Measurements from ENCODE around the gene DIAPH2.
"Not testable (repeated sequence)": the region's sequence is repeated elsewhere in the genome, so short reads cannot be mapped to it uniquely, and the experiment has no call there.

DIAPH2 gene

DNA sequence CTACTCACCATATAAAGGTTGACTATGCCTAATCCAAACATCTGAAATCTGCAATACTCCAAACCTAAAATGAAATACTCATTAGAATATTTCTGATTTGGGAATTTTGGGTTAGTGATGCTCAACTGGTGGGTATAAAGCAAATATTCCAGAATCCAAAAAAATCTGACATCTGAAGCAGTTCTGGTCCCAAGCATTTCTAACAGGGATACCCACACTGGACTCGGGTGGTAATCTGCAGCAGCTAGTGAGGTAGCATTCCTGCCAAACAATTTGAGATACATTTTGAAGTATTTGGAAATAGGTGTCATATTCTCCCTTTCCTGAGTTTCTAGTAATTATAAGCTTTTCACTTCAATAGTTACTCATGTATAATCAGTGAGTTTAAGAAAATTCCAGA lies 149.5 kb downstream of the DIAPH2 start:
- no peak for DNase-seq

DNA sequence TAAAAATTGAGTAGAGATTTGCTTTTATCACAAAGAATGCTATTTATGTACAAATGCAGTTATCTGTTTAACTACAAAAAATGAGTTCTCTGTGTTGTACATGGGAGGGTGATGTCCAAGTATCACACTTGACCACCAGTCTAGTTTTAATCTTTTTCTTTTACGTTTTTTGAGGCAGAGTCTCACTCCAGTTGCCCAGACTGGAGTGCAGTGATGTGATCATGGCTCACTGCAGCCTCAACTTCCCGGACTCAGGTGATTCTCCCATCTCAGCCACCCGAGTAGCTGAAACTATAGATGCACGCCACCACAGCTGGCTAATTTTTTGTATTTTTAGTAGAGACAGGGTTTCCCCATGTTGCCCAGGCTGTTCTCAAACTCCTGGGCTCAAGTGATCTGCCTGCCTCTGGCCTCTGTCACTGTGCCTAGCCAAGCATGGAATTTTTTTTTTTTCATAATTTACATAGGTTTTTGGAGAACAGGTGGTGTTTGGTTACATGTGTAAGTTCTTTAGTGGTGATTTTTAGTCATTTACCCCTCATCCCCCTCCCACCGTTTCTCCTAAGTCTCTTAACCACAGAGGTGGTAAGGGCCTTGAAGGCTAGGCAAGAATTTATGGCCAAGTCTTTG lies 151.1 kb downstream of the DIAPH2 start:
- no peak for DNase-seq

DNA sequence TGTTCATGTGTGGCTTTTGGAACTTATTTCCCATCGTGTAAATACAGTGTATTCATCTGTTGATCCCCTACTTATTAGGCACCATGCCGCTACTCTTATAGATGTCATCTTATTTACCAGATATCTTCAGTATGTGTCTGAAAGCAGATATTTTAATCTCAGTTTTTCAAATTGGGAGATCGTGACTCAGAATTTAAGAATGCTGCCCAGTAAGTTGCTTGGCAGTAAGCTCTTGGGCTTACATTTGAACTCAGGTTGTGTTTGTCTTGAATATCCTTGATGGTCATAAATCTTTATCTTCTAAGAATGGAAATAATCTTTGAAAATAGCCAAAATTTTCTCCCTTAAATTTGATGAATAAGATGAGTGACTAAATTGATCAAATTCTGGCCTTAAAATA lies 153.2 kb downstream of the DIAPH2 start:
- DNase-seq: no peak

- no peak for DNase-seq
These were observed 153.9 kb downstream of the DIAPH2 start for GRCh38 chrX:96838537-96838936.

GRCh38 chrX:96841325-96841724 lies 156.7 kb downstream of the DIAPH2 start:
- DNase-seq: no peak

- not testable (repeated sequence) for DNase-seq
These were observed 157.2 kb downstream of the DIAPH2 start for GRCh38 chrX:96841866-96842265.

DNA sequence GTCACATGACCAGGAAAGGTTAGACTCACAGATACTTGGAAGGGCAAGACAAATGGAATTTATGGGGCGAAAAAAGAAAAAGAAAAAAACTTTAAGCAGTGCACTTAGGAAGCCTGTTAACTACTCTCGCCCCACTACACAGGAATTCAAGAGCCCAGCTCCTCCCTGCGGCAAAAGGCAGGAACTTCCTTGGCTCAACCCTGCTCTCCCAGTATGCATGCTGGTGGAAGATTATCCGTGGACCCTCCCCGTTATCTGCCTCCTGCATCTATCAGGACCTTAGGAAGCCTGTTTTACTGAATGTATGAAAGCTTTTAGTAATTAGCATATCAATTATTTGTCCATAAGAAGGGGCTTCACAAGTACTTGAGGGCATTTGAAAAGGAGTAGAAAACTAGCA lies 158.9 kb downstream of the DIAPH2 start:
- no peak for DNase-seq

GRCh38 chrX:96846841-96847240 lies 162.2 kb downstream of the DIAPH2 start:
- no peak for DNase-seq

DNA sequence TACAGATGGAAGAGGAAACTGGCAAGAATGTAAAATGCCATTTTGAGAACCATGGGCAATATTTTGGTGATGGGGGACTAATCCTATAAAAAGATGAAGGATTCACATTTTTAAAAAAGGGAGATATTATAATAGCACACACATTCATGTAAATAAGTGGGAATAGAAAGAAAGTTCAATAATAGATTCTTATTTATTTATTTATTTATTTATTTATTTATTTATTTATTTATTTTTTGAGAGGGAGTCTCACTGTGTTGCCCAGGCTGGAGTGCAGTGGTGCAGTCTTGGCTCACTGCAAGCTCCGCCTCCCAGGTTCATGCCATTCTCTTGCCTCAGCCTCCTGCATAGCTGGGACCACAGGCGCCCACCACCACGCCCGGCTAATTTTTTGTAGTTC lies 174.8 kb downstream of the DIAPH2 start:
- not testable (repeated sequence) for DNase-seq

- DNase-seq: no peak
These were observed 176.6 kb downstream of the DIAPH2 start for GRCh38 chrX:96861218-96861617.

GRCh38 chrX:96861661-96862060 lies 177.0 kb downstream of the DIAPH2 start:
- DNase-seq: no peak

GRCh38 chrX:96883608-96884007 lies 199.0 kb downstream of the DIAPH2 start, which contains the start of gene RPA4:
Gene RPA4, plus strand, starts transcription at chrX:96883908. Its CDS starts 403 bp downstream, at chrX:96884311.
- DNase-seq: no peak

GRCh38 chrX:96884027-96884426 lies 199.4 kb downstream of the DIAPH2 start:
- DNase-seq: no peak

- no peak for DNase-seq
These were observed 205.1 kb downstream of the DIAPH2 start for GRCh38 chrX:96889726-96890125.

DNA sequence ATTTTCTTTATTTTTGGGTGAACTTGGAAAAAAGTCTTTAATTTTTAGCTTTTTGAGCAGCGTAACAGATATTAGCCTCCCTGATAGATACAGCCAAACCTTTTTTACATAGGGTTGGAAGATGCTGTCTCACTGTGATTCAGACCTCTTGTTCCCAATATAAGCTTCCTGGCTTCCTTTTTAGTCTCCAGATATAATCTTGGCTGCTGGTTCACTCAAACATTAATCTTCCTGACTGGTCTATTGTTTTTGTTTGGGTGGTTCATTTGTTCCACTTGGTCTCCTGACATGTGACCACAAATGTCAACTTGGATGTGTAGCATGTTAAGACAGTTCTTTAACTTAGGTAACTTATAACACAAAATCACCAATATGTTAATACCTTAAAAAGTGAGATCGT lies 222.1 kb downstream of the DIAPH2 start:
- DNase-seq: no peak

DNA sequence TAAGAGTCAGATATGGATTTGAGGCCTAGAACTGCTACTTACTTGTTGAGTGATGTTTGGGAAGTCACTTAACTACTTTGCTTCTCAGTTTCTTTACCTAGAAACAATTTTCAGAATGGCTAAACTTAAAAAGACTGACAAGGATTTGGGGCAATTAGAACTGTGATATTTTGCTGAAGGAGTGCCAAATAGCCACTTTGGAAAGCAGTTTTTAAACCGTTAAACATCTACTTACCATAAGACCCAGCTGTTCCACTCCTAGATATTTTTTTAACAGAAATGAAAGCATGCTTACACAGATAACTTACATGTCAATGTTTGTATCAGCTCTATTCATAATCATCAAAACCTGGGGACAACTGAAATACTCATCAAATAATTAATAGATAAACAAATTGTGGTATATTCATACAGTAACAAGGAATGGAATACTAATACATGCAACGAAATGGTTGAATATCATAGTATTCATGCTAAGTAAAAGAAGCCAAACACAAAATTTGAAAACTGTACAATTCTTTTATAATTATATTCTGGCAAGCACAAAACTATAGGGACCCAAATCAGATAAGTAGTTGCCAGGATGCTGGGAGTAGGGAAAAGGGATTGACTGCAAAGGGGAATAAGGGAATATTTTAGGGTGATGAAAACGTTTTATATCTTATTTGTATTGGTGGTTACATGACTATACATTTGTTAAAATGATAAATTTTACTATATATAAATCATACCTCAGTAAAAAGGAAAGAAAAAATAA lies 223.1 kb downstream of the DIAPH2 start:
- DNase-seq: no peak

DNA sequence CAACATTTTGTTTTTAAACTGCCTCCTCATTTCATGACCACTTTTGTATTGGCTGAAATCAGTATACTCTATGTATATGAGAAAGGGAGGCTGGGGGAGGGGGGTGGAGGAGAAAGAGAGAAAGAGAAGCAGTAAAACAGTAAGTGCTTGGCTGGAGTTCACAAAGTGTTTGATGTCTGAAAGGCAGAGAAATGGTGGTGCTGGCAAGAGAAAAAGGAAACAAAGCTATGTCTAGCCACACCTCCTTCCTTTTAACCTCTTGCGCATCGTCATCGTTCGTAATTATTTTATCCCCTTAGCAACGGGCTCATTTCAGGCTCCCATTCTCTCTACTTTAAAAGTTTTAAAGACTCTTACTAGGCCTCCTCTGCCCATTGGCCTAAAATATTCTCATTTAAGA lies 224.6 kb downstream of the DIAPH2 start:
- no peak for DNase-seq

DNA sequence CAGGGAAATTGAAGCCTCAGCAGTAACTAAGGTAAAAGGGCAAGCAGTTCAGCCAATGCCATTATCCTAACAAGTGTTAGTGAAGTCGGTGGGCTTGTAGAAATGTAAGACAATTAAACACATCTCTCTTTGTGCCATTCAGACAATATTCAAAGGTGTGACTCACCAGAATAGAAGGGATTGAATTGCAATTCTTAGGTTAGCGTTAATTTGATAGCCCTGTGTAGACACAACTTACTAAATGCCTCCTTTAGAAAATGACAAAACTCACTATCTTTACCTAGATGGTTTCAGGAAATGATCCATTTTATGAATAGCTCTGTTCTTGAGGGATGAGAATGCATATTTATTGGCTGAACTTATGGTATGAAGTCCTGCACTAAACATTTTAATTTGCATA lies 234.2 kb downstream of the DIAPH2 start:
- no peak for DNase-seq

- no peak for DNase-seq
These were observed 235.0 kb downstream of the DIAPH2 start for GRCh38 chrX:96919672-96920071.

- DNase-seq: no peak
These were observed 239.9 kb downstream of the DIAPH2 start for GRCh38 chrX:96924581-96924980.

GRCh38 chrX:96929036-96929435 lies 244.4 kb downstream of the DIAPH2 start:
- no peak for DNase-seq

DNA sequence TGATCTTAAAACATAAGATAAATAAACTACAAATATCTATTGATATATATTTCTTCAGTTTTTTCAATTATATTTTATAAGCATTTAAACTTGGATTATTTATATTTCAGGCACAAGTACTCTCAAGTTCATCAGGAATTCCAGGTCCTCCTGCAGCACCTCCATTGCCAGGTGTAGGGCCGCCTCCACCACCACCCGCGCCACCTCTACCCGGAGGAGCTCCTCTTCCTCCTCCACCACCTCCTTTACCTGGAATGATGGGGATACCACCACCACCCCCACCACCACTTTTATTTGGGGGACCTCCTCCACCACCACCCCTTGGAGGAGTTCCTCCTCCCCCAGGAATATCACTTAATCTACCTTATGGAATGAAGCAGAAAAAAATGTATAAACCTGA lies 273.1 kb downstream of the DIAPH2 start:
- no peak for DNase-seq

- no peak for DNase-seq
These were observed 287.2 kb downstream of the DIAPH2 start for GRCh38 chrX:96971812-96972211.

DNA sequence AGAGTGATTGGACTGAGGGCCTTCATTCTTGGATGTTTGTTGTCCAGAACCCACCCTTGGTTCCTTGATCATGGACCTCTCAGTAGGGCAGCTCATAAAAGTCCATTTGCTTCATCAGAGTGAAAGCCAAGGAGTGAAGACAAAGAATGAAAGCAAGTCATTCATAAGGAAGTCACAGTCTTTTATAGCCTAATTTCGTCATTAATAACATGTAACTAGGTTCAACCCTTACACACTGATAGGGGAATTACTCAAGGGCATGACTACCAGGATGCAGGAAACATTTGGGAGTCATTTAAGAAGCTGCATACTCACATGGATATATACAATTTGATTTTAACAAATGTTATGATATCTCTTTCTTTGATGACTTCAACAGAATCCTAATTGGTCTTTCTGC lies 294.3 kb downstream of the DIAPH2 start:
- DNase-seq: no peak

DNA sequence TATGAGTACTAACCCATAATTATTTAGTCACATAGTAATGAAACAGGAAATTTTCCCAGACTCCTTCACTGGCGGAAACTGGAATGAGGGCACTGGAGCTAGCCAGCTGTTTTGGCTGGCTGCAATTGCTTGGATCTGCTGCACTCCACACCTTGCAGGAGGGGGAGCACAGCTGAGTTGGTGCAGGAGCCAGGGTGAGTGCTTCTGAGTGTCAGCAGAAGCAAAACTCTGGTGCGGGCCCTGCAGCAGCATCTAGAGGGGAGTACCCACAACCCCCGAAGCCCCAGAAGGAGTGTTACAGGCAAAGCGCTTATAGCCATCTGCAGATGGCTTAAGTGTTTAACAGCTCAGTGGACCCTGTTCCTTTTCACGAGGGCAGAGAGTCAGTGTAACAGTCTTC lies 295.1 kb downstream of the DIAPH2 start:
- DNase-seq: no peak
